Mammary epithelial cell (primary cell): ENCODE measurements around the gene IL1RAPL2.

Source experiments
- CTCF ChIP-seq, 2 donors: IDR thresholded peaks in 1 of 2; conservative IDR thresholded peaks in 1 of 2; 2 replicates each; pipeline ENCODE4 v1.5.1; 2011 to 2012; ENCODE audit warnings: inconsistent platforms in 2 of 2, low read length in 2 of 2, mild to moderate bottlenecking in 2 of 2, control low read depth in 1 of 2, low read depth in 1 of 2; ENCODE audit not compliant: insufficient read depth in 1 of 2; ENCODE audit errors: extremely low read depth in 1 of 2
- EZH2 ChIP-seq: IDR thresholded peaks from 2 replicates; pipeline ENCODE4 v1.6.1; 2012; ENCODE audit warnings: low read length, inconsistent platforms, borderline replicate concordance

- TF ChIP-seq CTCF (conservative IDR thresholded peaks at IDR 0.05 in 1 of 2, IDR thresholded peaks at IDR 0.05 in 1 of 2; ENCODE audit: extremely low read depth in 1 of 2, insufficient read depth in 1 of 2, low read depth in 1 of 2, low read length in 2 of 2) (no peak), EZH2 (no peak)
Observed at GRCh38 chrX:104745152-104745551, 179.2 kb downstream of the IL1RAPL2 start.
